ENCODE data around the gene KCND3.

DNA sequence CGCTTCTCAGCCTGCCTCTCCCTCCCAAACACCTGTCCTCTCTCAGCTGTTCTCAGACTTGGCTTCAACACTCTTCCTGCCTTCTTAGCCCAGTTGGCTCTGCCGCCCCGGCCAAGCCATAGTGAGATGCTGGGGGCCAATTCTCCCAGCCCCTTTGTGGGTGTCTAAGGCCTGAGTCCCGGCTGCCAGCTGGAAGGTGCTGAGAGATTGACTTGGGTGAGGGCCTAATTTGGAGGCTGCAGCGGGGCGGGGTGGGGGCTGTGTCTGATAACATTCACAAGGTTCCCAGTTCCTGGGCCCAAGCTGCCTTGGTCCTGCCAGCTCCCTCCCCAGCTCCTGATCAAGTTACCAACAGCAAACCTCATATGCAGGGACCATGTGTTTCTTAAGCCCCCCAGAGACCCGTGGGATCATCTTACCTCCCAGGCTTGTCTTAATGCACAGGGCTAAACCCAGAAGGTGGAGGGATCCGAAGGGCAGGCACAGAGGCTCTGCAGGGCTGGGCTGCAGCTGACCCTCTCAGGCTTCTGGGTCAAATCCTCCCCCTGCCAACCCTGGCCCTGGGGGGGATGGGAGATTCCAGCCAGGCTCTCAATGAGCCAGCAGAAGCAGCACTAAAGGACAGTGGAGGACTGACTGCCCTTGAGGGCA lies 260.1 kb downstream of the KCND3 start:
- TF ChIP-seq, protein P1, sequence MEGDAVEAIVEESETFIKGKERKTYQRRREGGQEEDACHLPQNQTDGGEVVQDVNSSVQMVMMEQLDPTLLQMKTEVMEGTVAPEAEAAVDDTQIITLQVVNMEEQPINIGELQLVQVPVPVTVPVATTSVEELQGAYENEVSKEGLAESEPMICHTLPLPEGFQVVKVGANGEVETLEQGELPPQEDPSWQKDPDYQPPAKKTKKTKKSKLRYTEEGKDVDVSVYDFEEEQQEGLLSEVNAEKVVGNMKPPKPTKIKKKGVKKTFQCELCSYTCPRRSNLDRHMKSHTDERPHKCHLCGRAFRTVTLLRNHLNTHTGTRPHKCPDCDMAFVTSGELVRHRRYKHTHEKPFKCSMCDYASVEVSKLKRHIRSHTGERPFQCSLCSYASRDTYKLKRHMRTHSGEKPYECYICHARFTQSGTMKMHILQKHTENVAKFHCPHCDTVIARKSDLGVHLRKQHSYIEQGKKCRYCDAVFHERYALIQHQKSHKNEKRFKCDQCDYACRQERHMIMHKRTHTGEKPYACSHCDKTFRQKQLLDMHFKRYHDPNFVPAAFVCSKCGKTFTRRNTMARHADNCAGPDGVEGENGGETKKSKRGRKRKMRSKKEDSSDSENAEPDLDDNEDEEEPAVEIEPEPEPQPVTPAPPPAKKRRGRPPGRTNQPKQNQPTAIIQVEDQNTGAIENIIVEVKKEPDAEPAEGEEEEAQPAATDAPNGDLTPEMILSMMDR (IDR thresholded peaks at IDR 0.05), result no peak
- TF ChIP-seq POLR2A (IDR thresholded peaks at IDR 0.05), result no peak
